ENCODE measurements around the gene HSPG2.

- no peak for TF ChIP-seq CTCF (IDR thresholded peaks at IDR 0.05)
- TF ChIP-seq POLR2A (IDR thresholded peaks at IDR 0.05), result no peak
These were observed 153.2 kb downstream of the HSPG2 start for GRCh38 chr1:21783679-21784603.

Data from ovary (tissue), 3 donors.